HCT116 (cell line): ENCODE results near the gene PCBP3. TPM values are rescaled to one million over a fixed set of nuclear protein-coding genes. Genes with fewer than 3 reads are reported as not detected.

Experiments
- ATAC-seq: fragments of 200-7000 bp; cut with Tn5 transposase; 2 replicates; pipeline ENCODE4 v1.9.1; 2020; ENCODE audit warnings: mild to moderate bottlenecking, moderate library complexity
- BruUV-seq: library from RNA; stranded (reverse); fragments of 400-500 nt; replicated peaks from 2 replicates; lab custom pipeline; 2021; lab: Mats Ljungman, UMichigan
- CTCF ChIA-PET: fragments of 300-600 bp; sonication (Branson Sonifier 250); formaldehyde crosslinking; loops from one replicate; lab custom pipeline; 2021; ENCODE audit warnings: antibody characterized with exemption; lab: Charles Lee
- POLR2A ChIA-PET: fragments of 300-600, 350-600 bp; sonication (Branson Sonifier 250); formaldehyde crosslinking; loops from one replicate; lab custom pipeline; 2021; ENCODE audit warnings: antibody characterized with exemption; lab: Charles Lee
- RAD21 ChIA-PET, 2 experiments: fragments of 300-600 bp; sonication (Branson Sonifier 250); formaldehyde crosslinking; loops; one replicate each; lab custom pipeline; 2023; ENCODE audit warnings: low total read pairs in 2 of 2; ENCODE audit not compliant: uncharacterized antibody in 2 of 2, unreplicated experiment in 2 of 2, low non-redundant PET in 1 of 2; lab: Charles Lee
- DNase-seq: peaks from one replicate; pipeline ENCODE4 v3.0.0-alpha.2; 2010; ENCODE audit warnings: low read depth, low spot score
- H2AFZ ChIP-seq: fragments of 200-600 bp; shearing (Covaris generic), sonication (generic); 2 replicates; pipeline ENCODE4 v1.6.1; 2017; ENCODE audit warnings: low read depth, mixed run types, mixed read lengths, antibody characterized with exemption, low read length; ENCODE audit not compliant: poor library complexity, severe bottlenecking
- H3K27ac ChIP-seq: 2 replicates; pipeline ENCODE4 v1.5.1; 2012; ENCODE audit warnings: low read depth, low read length
- H3K27me3 ChIP-seq: fragments of 200-600 bp; sonication (generic); 2 replicates; pipeline ENCODE4 v1.6.1; 2016; ENCODE audit warnings: mixed run types, low read length, mixed read lengths; ENCODE audit not compliant: insufficient read depth
- H3K36me3 ChIP-seq, 2 experiments: fragments of 200-500 bp in 1 of 2; fragments of 200-600 bp in 1 of 2; sonication (Bioruptor generic) in 1 of 2; sonication (generic) in 1 of 2; 2 replicates each; pipeline versions ENCODE4 v1.5.1 to v1.6.1; 2014 to 2016; ENCODE audit warnings: low read length in 2 of 2, inconsistent platforms in 1 of 2, mixed read lengths in 1 of 2, mixed run types in 1 of 2; ENCODE audit not compliant: insufficient read depth in 2 of 2, control insufficient read depth in 1 of 2
- H3K4me1 ChIP-seq, 2 experiments: fragments of 200-600 bp in 1 of 2; sonication (generic) in 1 of 2; 2 replicates each; pipeline versions ENCODE4 v1.5.1 to v1.6.1; 2012 to 2017; ENCODE audit warnings: low read length in 2 of 2, inconsistent platforms in 1 of 2, mild to moderate bottlenecking in 1 of 2, mixed read lengths in 1 of 2, mixed run types in 1 of 2, moderate library complexity in 1 of 2; ENCODE audit not compliant: insufficient read depth in 2 of 2, control insufficient read depth in 1 of 2
- H3K4me2 ChIP-seq: fragments of 200-600 bp; sonication (generic); 2 replicates; pipeline ENCODE4 v1.6.1; 2017; ENCODE audit warnings: mixed run types, low read length, mixed read lengths
- H3K4me3 ChIP-seq, 2 experiments: fragments of 200-600 bp in 1 of 2; sonication (generic) in 1 of 2; replicated peaks in 1 of 2; 2 replicates each; pipeline ENCODE4 v1.5.1; 2011 to 2016; ENCODE audit warnings: low read length in 2 of 2, control low read depth in 1 of 2, low read depth in 1 of 2, mild to moderate bottlenecking in 1 of 2, mixed read lengths in 1 of 2, mixed run types in 1 of 2
- H3K79me2 ChIP-seq: fragments of 200-600 bp; sonication (generic); 2 replicates; pipeline ENCODE4 v1.6.1; 2017; ENCODE audit warnings: mild to moderate bottlenecking, mixed run types, low read length, moderate library complexity, mixed read lengths; ENCODE audit not compliant: insufficient read depth
- H3K9ac ChIP-seq: fragments of 200-600 bp; sonication (generic); 2 replicates; pipeline ENCODE4 v1.6.1; 2016; ENCODE audit warnings: low read length, mixed read lengths
- H3K9me2 ChIP-seq: fragments of 200-600 bp; sonication (generic), shearing (Covaris generic); 2 replicates; pipeline ENCODE4 v1.6.1; 2017; ENCODE audit warnings: mixed run types, mild to moderate bottlenecking, moderate library complexity; ENCODE audit not compliant: insufficient read depth
- H3K9me3 ChIP-seq, 2 experiments: fragments of 200-500 bp in 1 of 2; fragments of 200-600 bp in 1 of 2; sonication (Bioruptor generic) in 1 of 2; sonication (generic) in 1 of 2; 2 replicates each; pipeline ENCODE4 v1.6.1; 2014 to 2017; ENCODE audit warnings: low read length in 2 of 2, mixed read lengths in 2 of 2, inconsistent platforms in 1 of 2, low read depth in 1 of 2, mild to moderate bottlenecking in 1 of 2, mixed run types in 1 of 2, moderate library complexity in 1 of 2; ENCODE audit not compliant: control insufficient read depth in 1 of 2, insufficient read depth in 1 of 2
- H4K20me1 ChIP-seq: fragments of 200-600 bp; sonication (generic), shearing (Covaris generic); 2 replicates; pipeline ENCODE4 v1.6.1; 2017; ENCODE audit warnings: mixed run types, mild to moderate bottlenecking, moderate library complexity; ENCODE audit not compliant: insufficient read depth
- CBX3 ChIP-seq: IDR thresholded peaks from 2 replicates; pipeline ENCODE4 v1.6.1; 2012; ENCODE audit warnings: low read depth
- CEBPB ChIP-seq: IDR thresholded peaks from 2 replicates; pipeline ENCODE4 v1.6.1; 2012; ENCODE audit warnings: low read depth
- EGR1 ChIP-seq: IDR thresholded peaks from 2 replicates; pipeline ENCODE4 v1.6.1; 2012; ENCODE audit warnings: low read depth
- POLR2A ChIP-seq: IDR thresholded peaks from 2 replicates; pipeline ENCODE4 v1.7.0; 2011; ENCODE audit warnings: borderline replicate concordance; ENCODE audit not compliant: insufficient read depth, insufficient read length; ENCODE audit errors: extremely low read depth
- RAD21 ChIP-seq: IDR thresholded peaks from 2 replicates; pipeline ENCODE4 v1.6.1; 2012; ENCODE audit warnings: low read depth, mild to moderate bottlenecking
- SIN3A ChIP-seq: IDR thresholded peaks from 2 replicates; pipeline ENCODE4 v1.6.1; 2012; ENCODE audit warnings: low read depth
- SP1 ChIP-seq: IDR thresholded peaks from 2 replicates; pipeline ENCODE4 v1.6.1; 2012; ENCODE audit warnings: low read depth
- YY1 ChIP-seq: IDR thresholded peaks from 2 replicates; pipeline ENCODE4 v1.6.1; 2011; ENCODE audit warnings: low read length, low read depth, moderate library complexity, mild to moderate bottlenecking; ENCODE audit not compliant: insufficient replicate concordance; ENCODE audit errors: extremely low read depth
- intact Hi-C: fragments of 100-400 bp; cut with micrococcal nuclease; formaldehyde crosslinking; loops from 2 replicates; pipeline ENCODE4 v1.10.0; 2022
- total RNA-seq: library from RNA; stranded (reverse); gene quantifications from one replicate; pipeline ENCODE4 v1.2.1, GENCODE V29; 2021; ENCODE audit not compliant: unreplicated experiment
- TF ChIP-seq, protein P1 (sequence below): IDR thresholded peaks from 2 replicates; pipeline ENCODE4 v1.6.1; 2012; ENCODE audit warnings: low read depth

PCBP3 gene
- total RNA-seq, 1 experiment from 2014 or later, result 3.1 TPM

DNA sequence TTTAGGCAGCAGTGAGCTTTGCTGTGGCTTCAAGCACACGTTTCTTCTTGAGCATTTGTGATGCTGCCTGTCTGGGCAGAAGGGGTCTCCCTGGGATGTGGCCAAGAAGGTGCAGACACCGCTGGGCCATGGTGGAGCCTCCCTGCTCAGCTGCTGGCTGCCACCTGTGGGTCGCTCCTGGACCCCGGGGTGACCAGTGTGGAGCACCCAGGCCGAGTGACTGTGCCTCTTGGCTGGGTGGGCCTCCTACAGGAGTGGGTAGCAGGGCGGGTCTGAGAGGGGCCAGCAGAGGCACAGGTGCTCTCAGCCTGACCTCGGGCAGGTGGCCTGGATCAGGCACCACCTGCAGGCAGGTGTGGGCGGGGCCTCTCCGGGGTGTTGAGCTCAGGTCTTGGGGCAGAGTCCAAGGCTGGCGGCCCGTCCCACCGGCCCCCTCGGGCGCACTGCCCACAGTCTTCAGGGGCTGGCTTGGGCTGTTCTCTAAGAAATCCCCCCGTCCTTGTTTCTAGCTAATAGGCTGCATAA is 296.1 kb downstream of the PCBP3 start:
- ChIA-PET CTCF (no interaction called here), POLR2A (no interaction called here), RAD21 (no interaction called here)
- H3K9me3 ChIP-seq, result no peaks in the 10 kb centered on the region
- H3K4me2 ChIP-seq, result no peak overlapping the region
- no peaks in the 10 kb centered on the region for H3K79me2 ChIP-seq
- H3K4me1 ChIP-seq, result no peaks in the 10 kb centered on the region
- no TSS peak for BruUV-seq
- H3K36me3 ChIP-seq, result no peaks in the 10 kb centered on the region
- no peak overlapping the region for H2AFZ ChIP-seq
- no peaks in the 10 kb centered on the region for H3K27me3 ChIP-seq
- intact Hi-C loops, result no loop called here
- DNase-seq (no peak), ATAC-seq (no peak)
- no peak overlapping the region for H3K27ac ChIP-seq
- H3K4me3 ChIP-seq, result no peak overlapping the region
- no peaks in the 10 kb centered on the region for H3K9me2 ChIP-seq
- no peak overlapping the region for H3K9ac ChIP-seq
- no peak for TF ChIP-seq SP1
- TF ChIP-seq, protein P1, sequence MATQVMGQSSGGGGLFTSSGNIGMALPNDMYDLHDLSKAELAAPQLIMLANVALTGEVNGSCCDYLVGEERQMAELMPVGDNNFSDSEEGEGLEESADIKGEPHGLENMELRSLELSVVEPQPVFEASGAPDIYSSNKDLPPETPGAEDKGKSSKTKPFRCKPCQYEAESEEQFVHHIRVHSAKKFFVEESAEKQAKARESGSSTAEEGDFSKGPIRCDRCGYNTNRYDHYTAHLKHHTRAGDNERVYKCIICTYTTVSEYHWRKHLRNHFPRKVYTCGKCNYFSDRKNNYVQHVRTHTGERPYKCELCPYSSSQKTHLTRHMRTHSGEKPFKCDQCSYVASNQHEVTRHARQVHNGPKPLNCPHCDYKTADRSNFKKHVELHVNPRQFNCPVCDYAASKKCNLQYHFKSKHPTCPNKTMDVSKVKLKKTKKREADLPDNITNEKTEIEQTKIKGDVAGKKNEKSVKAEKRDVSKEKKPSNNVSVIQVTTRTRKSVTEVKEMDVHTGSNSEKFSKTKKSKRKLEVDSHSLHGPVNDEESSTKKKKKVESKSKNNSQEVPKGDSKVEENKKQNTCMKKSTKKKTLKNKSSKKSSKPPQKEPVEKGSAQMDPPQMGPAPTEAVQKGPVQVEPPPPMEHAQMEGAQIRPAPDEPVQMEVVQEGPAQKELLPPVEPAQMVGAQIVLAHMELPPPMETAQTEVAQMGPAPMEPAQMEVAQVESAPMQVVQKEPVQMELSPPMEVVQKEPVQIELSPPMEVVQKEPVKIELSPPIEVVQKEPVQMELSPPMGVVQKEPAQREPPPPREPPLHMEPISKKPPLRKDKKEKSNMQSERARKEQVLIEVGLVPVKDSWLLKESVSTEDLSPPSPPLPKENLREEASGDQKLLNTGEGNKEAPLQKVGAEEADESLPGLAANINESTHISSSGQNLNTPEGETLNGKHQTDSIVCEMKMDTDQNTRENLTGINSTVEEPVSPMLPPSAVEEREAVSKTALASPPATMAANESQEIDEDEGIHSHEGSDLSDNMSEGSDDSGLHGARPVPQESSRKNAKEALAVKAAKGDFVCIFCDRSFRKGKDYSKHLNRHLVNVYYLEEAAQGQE, result no peak
- no peak for TF ChIP-seq POLR2A
- no peak for TF ChIP-seq YY1
- no peak for TF ChIP-seq SIN3A
- TF ChIP-seq CEBPB, result no peak
- no peak for TF ChIP-seq EGR1
- TF ChIP-seq RAD21, result no peak
- no peak for TF ChIP-seq CBX3
- no peaks in the 10 kb centered on the region for H4K20me1 ChIP-seq
